HG02588 (cell line): Measurements from ENCODE around the gene IGF2.

Source experiments
- ATAC-seq: cut with Tn5 transposase; IDR thresholded peaks from one replicate; pipeline ENCODE4 v1.9.1; 2021; ENCODE audit warnings: mild to moderate bottlenecking, moderate library complexity; ENCODE audit not compliant: unreplicated experiment

IGF2 gene

DNA sequence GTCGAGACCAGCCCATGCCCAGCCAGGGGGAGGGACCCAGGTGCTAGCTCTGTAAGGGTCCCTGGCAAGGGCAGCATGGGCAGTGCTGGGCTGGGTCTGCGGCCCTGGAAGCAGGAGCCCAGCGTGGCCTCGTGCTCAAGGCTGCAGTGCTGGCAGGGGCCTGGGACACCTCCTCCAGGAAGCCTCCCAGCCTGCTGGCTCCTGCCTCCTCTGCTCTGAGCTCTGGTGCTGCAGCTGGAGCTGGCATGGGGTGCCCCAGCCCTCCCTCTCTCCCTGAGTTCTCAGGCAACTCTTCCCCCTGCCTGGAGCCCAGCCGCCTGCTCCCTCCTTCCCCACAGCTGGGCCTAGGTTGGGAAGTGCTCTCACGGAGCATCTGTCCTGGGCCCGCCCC is 15.0 kb upstream of the IGF2 start:
- ATAC-seq: no peak

GRCh38 chr11:2153581-2154194 is 14.5 kb upstream of the IGF2 start:
- no peak for ATAC-seq

DNA sequence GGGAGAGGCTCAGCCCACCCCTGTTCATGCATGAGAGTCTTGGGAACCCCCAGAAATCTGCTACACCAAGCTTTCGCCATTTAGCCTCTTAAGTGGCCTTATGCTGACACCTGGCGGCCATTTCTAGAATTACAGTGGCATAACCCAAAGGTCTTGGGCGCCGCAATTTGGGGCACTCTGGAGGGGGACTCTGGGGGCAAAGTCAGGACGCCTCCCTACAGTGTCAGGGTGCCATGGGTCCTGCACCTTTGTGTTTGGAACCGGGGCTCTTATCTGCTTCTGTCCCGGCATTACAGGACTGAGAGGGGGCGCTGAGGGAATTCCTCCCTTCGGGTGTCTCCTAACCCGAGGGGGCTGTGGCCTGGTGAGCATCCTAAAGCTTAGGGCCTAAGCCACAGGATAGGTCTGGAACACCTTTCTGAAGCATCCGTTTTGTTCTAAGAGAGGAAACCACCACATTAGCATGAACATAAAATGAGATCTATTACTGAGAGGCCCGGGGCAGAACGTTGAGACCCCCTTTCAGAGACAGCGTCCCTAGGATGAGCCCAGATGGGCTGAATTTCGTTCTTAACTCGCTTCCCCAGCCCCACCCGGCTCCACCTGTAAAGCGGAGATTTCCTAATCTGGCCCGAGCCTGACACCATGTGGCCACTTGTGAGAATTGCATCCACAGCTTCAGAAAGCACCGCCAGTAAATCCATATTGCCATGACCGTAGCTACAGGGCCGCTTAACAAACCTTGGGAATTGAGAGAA is 12.5 kb upstream of the IGF2 start:
- ATAC-seq: no peak

DNA sequence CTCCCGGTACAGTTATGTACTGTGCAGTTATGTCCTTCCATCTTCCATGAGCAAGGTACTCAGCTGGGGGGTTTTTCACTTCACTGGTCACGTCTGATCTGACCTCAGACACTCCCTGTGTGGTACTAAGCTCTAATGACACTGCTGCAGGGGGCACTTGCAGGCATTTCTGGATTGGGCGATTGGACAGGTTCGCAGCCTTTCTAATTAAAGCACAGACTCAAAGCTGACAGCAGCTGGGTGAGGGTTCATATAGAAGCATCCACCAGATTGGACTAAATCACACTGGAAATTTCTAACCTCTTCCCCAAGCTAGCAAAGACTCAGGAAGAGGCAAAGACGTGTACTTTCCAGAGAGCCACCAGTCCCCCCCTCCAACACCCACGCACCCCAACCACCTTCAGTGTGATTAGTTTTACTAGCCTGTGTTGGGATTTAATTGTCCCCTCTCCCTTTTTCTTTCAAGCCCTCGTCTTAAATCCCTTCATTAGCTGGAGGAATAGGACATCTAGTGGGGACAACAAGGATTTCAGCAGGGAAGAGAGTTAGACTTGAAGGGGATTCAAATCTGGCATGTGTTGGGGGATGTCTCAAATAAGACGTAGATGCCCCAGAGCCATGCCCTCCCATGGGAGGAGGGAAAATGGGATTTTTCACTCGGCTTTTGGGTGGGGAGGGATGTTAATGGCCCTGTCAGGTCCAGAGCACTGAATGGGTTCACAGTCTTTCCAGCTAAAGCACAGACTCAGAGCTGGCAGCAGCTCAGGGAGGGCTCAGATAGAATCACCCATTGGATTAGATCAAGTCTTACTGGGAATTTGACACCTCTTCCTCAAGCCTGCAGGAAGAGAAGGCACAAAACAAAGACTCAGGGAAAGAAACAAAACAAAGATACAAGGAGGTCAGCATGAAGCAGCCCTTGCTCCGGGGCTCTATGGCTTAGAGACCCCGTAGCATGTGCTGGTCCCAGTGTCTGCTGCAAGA is 11.0 kb upstream of the IGF2 start:
- no peak for ATAC-seq

DNA sequence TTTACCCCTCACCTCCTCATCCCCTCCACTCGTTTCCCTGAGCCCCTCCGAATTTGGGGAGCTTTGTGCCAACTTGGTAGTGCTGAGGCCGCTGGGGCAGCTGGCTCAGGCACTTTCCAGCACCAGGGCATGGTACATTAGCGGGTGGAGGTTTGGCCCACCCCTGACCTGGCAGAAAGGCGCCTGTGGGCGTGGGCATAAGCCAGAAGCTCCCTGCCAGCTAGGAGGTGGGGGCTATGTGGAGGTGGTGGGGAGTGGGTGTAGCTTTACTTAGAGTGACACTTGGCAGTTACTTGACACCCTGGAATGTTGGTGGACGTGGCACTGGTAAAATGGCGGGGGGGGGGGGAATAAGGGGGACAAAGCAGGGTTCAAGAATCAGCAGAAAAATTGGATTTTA is 10.3 kb upstream of the IGF2 start:
- no peak for ATAC-seq

DNA sequence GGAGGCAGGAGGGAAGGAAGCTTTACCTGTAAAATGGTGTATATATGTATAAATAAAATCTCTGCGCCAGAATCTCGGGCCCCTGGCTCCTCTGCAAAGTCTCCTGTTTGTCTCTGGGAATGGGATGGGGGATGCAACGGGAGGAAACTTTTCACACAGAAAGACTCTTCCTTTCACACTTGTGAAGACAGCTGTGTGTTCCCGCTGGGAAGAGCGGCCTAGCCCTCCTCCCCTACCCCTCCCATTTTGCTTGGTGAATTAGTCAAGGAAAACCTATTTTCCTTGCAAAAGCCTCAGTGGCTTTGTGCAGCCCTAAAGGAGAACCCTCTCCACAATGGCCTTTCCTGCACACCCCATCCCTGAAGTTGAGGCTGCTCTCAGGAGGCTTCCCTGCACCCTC is 9.4 kb upstream of the IGF2 start:
- ATAC-seq: no peak

GRCh38 chr11:2147391-2147790 is 8.2 kb upstream of the IGF2 start:
- ATAC-seq: no peak

DNA sequence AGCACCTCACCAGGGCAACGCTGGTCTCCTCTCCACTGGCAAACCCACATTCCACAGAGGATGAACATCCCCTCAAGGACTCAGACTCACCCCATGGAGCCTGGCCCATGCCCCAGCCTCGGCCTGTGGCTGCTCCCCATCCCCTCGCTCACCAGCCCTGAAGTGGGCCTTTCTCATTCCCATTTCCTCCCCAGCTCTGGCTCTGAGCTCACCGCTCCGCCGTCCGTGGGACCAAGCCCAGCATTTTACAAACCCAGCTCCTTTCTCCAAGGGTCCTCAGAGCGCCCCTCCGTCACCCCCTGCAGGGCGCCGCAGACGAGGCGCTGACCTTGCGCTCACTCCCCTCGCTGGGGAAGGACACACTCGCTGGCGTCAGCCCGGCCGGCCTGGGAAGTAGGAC is 6.9 kb upstream of the IGF2 start:
- no peak for ATAC-seq

DNA sequence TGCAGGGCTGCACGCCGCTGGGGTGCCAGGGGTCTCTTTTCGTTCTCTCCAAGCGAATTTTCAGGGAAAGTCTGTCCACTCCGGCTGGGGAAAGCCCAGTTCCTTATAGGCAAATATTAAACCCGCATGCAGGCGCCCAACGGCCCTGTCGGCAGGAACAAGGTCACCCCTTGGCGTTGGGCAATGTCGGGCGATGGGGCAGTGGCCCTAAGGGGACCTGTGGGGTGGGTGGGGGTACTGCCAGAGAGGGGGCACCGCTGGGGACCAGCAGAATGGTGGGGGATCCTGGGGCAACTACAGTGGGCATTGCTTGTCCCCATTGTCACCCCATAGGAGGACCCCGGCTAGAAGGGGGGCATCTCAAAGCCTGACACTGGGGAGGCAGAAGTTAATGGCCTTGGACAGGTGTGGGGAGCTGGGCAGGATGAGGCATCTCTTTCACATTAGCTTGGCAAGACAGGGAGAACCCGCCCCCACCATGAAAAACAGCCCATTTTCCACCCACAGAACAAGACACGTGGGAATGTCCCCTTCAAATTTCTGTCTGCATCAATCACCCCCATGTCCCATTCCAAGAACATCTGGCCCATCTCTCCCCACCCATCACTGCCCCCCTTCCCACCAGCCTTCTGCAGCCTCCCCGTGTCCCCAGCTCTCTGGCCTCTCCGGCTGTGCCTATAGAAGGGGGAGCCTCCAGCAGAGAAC is 5.5 kb upstream of the IGF2 start:
- ATAC-seq: no peak

DNA sequence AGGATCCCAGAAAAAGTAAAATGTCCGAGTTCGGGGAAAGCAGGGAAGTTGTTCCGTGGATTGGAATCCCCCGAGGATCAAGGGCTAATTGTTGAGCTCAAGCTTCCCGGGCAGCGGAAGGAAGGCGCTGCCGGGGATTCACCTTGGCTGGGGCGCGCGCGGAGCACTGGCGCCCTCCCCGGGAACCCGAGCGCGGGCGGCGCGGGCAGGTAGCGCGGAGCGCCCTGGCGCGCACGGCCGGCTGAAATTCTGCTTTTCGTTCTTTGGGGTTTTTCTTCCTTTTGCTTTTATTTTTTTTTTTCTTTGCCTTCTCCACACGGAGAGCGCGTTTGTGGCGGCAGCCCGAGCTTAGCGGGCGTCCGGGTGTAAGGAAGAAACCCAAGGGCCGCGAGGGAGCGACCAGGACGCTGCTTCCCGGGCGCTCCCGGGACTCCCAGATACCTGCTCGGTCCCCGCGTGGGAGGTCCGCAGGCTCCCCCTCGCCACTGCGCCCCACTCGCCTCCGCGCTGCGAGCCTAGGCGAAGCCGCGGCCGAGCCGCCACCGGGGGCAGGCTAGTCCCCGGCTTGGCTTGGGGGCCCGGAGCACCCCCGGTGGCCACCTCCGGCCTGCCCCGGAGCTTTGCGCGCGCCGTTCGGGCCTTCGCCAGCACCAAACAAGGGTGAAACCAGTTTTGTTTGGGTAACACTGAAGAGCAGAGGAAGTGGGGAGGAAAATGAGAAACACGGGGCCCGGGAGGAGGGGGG is 4.8 kb upstream of the IGF2 start:
- ATAC-seq: no peak

DNA sequence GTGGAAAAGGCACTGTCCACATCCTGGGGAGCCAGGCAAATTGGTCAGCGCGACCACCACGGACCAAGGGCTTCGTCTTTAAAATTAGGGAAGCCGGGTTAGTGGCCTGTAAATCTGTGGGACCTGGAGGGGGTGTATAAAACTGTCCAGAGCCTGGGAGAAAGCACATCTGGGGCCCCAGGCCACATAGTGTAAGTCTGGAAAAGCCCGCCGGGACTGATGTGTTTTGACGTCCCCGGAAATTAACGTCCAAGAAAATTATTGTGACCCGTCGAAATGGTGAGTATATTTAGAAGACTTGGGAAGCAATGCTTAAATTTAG is 4.2 kb upstream of the IGF2 start:
- no peak for ATAC-seq

GRCh38 chr11:2142762-2143202 is 3.6 kb upstream of the IGF2 start:
- no peak for ATAC-seq

GRCh38 chr11:2142300-2142759 is 3.1 kb upstream of the IGF2 start:
- no peak for ATAC-seq

- ATAC-seq: no peak
These were observed 1.5 kb upstream of the IGF2 start for GRCh38 chr11:2140411-2141400.

- ATAC-seq: no peak
These were observed 590 bp upstream of the IGF2 start for GRCh38 chr11:2139621-2140337.

DNA sequence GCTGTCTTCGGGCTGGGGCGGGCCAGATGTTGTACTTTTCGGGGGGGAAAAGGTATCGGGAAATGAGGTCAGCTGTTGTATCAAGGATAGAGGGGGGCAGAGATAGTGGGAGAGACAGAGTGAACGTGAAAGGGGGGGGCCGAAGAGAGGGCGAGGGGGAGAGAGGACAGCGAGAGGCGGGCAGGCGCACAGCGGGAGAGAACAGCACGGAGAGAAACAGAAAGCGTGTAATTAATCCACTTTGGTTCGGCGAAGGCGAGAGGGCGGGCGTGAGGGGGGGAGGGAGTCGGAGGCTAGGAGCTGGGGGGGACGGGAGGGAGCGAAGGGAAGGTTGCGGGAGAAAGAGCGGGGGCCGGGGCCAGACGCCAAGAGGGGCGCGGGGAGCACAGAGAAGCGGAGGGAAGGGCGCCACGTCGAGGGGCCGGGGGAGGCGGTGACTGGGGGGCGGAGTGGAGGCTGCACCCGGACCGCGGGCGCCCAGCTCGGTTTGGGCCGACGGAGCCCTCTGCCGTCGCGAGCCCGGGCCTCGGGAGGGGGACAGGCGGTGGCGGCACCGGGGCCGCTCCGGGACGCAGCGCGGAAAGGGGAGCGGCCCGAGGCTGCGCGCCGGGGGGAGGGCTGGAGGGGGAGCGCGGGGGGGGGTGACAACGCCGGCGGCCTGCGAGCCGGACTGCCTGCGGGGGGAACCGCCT is 612 bp downstream of the IGF2 start:
- no peak for ATAC-seq

DNA sequence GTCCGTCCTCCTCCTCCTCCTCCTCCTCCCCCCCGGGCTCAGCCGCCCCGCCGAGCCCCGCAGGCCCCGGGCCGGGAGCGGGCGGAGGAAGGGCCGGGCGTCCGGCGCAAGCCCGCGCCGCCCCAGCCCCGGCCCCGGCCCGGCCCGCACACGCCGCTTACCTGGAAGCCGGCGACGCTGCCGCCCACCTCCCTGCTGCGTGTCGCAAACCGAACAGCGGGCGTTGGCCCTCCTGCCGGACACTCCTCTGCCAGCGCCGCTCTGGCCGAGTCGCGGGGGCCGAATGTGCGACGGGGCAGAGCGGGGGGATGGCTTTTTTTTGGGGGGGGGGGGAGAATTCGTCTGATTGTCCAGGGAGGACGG is 1.1 kb downstream of the IGF2 start:
- ATAC-seq: no peak
